Activated T-helper 17 cell treated with anti-CD3 and anti-CD28 coated beads, Interleukin-2, amount 50 U/mL, for 72 hours (primary cell): ENCODE data around the gene CDC25C. TPM values are rescaled to one million over a fixed set of nuclear protein-coding genes. Genes with fewer than 3 reads are reported as not detected.

Experiments used
- ATAC-seq: fragments of 150-1000 bp; cut with Tn5 transposase; replicated peaks from 2 replicates; pipeline ENCODE4 v1.10.0; 2021; ENCODE audit warnings: mild to moderate bottlenecking, moderate library complexity
- H3K27ac Mint-ChIP-seq: one replicate; pipeline ENCODE4 v1.8.0; 2022; ENCODE audit warnings: mixed read lengths
- H3K27me3 Mint-ChIP-seq: one replicate; pipeline ENCODE4 v1.8.0; 2022; ENCODE audit warnings: mixed read lengths
- H3K36me3 Mint-ChIP-seq: one replicate; pipeline ENCODE4 v1.8.0; 2022; ENCODE audit warnings: low read depth, mild to moderate bottlenecking, mixed read lengths
- H3K4me1 Mint-ChIP-seq: one replicate; pipeline ENCODE4 v1.8.0; 2022; ENCODE audit warnings: mixed read lengths
- H3K4me3 Mint-ChIP-seq: one replicate; pipeline ENCODE4 v1.8.0; 2022; ENCODE audit warnings: mild to moderate bottlenecking, mixed read lengths
- H3K9me3 Mint-ChIP-seq: one replicate; pipeline ENCODE4 v1.8.0; 2022; ENCODE audit warnings: mixed read lengths
- total RNA-seq, 2 donors: library from RNA; stranded (reverse); gene quantifications; one replicate each; pipeline ENCODE4 v1.2.3, GENCODE V29; 2022

CDC25C gene
- total RNA-seq, 2 donors from 2014 or later, result 11.5 to 19.7 TPM

- ATAC-seq, result peak; percentile 18
- no peaks in the 10 kb centered on the region for H3K36me3 Mint-ChIP-seq
- H3K4me3 Mint-ChIP-seq, result no peak overlapping the region
- H3K27ac Mint-ChIP-seq, result no peak overlapping the region
- peaks cover 40% of the 10 kb centered on the region for H3K27me3 Mint-ChIP-seq
- H3K4me1 Mint-ChIP-seq, result peaks cover 5% of the 10 kb centered on the region
- no peaks in the 10 kb centered on the region for H3K9me3 Mint-ChIP-seq
These were observed 89.7 kb downstream of the CDC25C start for GRCh38 chr5:138241688-138242571.

DNA sequence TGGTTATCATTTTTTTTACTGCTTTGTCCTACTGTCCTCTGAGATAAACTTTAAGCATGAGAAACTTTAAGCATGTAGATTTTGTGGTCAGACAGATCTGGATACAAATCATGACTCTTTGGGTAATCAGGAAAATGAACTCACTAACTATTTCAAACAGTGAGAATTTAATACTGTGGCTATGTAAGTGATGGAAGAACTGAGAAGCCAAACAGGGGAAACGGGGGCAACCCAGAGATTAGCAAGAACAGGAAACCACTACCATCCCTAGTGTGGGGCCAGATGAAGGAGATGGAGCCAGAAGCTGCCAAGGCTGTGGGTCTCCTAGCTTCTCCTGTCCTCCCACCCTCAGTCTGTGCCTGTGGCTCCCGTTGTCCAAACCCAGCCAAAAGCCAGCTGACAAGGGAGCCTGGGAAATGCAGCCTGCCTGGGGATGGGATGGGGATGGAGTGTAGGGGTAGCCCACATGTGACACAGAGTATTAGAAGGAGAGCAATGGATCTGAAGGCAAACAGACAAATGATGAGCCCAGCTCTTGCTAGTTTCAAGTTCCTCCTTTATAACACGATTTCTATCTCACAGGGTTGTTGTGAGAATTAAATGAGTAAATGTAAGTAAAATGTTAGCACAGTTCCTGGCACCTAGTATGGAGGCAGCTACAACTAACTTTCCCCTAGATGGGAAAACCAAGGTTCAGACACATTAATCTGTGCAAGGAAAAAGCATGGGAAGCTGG lies 90.8 kb downstream of the CDC25C start:
- Mint-ChIP-seq H3K4me3 (no peak overlapping the region), H3K4me1 (peaks cover 5% of the 10 kb centered on the region), H3K36me3 (no peaks in the 10 kb centered on the region), H3K27ac (no peak overlapping the region), H3K9me3 (no peaks in the 10 kb centered on the region), H3K27me3 (peaks cover 37% of the 10 kb centered on the region)
- ATAC-seq, result peak; percentile 48

DNA sequence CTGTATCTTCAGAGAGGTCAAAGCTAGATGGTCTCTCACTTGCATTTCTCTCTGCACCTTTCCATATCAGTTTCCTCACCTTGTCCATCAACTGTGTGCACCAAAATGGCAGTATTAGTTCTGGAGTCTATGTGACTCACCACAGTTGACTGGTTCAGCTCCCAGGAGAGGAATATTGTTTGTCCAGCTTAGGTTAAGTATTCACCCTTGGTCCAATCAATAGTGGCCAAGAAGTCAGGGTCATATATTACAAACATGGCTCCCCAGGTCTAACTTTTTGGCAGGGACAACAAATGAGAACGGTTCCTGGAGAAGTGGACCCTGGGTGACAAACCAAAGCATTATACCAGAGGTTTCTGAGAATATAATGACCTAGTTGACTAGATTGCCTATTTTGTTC lies 93.6 kb downstream of the CDC25C start:
- H3K36me3 Mint-ChIP-seq, result no peaks in the 10 kb centered on the region
- peaks cover 5% of the 10 kb centered on the region for H3K4me1 Mint-ChIP-seq
- no peak overlapping the region for H3K4me3 Mint-ChIP-seq
- H3K9me3 Mint-ChIP-seq, result no peaks in the 10 kb centered on the region
- H3K27me3 Mint-ChIP-seq, result peaks cover 24% of the 10 kb centered on the region
- no peak for ATAC-seq
- no peak overlapping the region for H3K27ac Mint-ChIP-seq

Other genes with a start within 250 kb of the CDC25C start
- gene WNT8A, start 247.8 kb downstream of the CDC25C start, total RNA-seq, result not detected
- not detected for gene NME5, start 192.4 kb downstream of the CDC25C start, total RNA-seq
- 100 to 1,000 TPM in 1 of 2 donors, 10 to 100 TPM in 1; 70.6 to 130 TPM for gene BRD8, start 153.2 kb downstream of the CDC25C start, total RNA-seq
- gene KIF20A, start 152.7 kb downstream of the CDC25C start, total RNA-seq, result 10 to 100 TPM; 66.2 to 73.0 TPM
- 10 to 100 TPM; 27.8 to 42.3 TPM for gene CDC23, start 118.5 kb downstream of the CDC25C start, total RNA-seq
- not detected for gene GFRA3, start 57.2 kb downstream of the CDC25C start, total RNA-seq
- 10 to 100 TPM; 32.7 to 45.8 TPM for gene FAM53C, start 6.5 kb upstream of the CDC25C start, total RNA-seq
- gene KDM3B, start 20.9 kb upstream of the CDC25C start, total RNA-seq, result 10 to 100 TPM; 42.1 to 51.4 TPM
- gene REEP2, start 107.3 kb upstream of the CDC25C start, total RNA-seq, result 1 to 10 TPM; 2.0 TPM
- gene EGR1, start 133.7 kb upstream of the CDC25C start, total RNA-seq, result 10 to 100 TPM; 14.0 to 77.6 TPM
- 100 to 1,000 TPM in 1 of 2 donors, 10 to 100 TPM in 1; 73.0 to 159 TPM for gene ETF1, start 211.4 kb upstream of the CDC25C start, total RNA-seq
- gene HSPA9, start 243.6 kb upstream of the CDC25C start, total RNA-seq, result 100 to 1,000 TPM; 220 to 398 TPM